Left ventricle myocardium inferior (tissue), 1 donor: Measurements from ENCODE around the gene HOXB5. TPM values are rescaled to one million over a fixed set of nuclear protein-coding genes. Genes with fewer than 3 reads are reported as not detected.

Experiments
- DNase-seq: peaks from one replicate; pipeline ENCODE4 v3.0.0-alpha.2; 2020
- H3K27ac ChIP-seq: fragments of 200-600 bp; replicated peaks from 2 replicates; pipeline ENCODE4 v1.8.0; 2021
- H3K27me3 ChIP-seq: fragments of 200-600 bp; 2 replicates; pipeline ENCODE4 v1.8.0; 2021; ENCODE audit warnings: low read depth
- H3K36me3 ChIP-seq: fragments of 200-600 bp; 2 replicates; pipeline ENCODE4 v1.8.0; 2021
- H3K4me1 ChIP-seq: fragments of 200-600 bp; 2 replicates; pipeline ENCODE4 v1.8.0; 2021
- H3K4me3 ChIP-seq: fragments of 200-600 bp; 2 replicates; pipeline ENCODE4 v1.8.0; 2021; ENCODE audit warnings: mild to moderate bottlenecking, moderate library complexity
- H3K9me3 ChIP-seq: fragments of 200-600 bp; replicated peaks from 2 replicates; pipeline ENCODE4 v1.8.0; 2021
- CTCF ChIP-seq: fragments of 200-600 bp; IDR thresholded peaks from 2 replicates; pipeline ENCODE4 v1.8.0; 2021; ENCODE audit warnings: antibody characterized with exemption, mild to moderate bottlenecking, borderline replicate concordance
- intact Hi-C: fragments of 100-400 bp; cut with micrococcal nuclease; formaldehyde crosslinking; loops from one replicate; pipeline ENCODE4 v1.11.0; 2022
- total RNA-seq: library from RNA; stranded (reverse); fragmentation: NEBNext Ultra II Directional; extraction: Animal tissue kit (Norgen Biotek cat#: 25700); gene quantifications from one replicate; pipeline ENCODE4 v1.2.1, GENCODE V29; 2021
- donor health status: DM: no; HTN: yes; CAD: no; lungs with severe emphysema.

HOXB5 gene
- total RNA-seq, 1 donor from 2014 or later: not detected

- intact Hi-C loops: no loop called here
- H3K9me3 ChIP-seq: no peaks in the 10 kb centered on the region
- no peak for TF ChIP-seq CTCF
- H3K27ac ChIP-seq: peak overlapping the region; percentile 71
- H3K4me3 ChIP-seq: peak overlapping the region; percentile 62
- peaks cover 26% of the 10 kb centered on the region for H3K4me1 ChIP-seq
- no peak for DNase-seq
- no peaks in the 10 kb centered on the region for H3K36me3 ChIP-seq
- H3K27me3 ChIP-seq: peaks cover 100% of the 10 kb centered on the region
Observed at GRCh38 chr17:48576479-48577309, 16.9 kb downstream of the HOXB5 start.

- intact Hi-C loops: no loop called here
- no peak for DNase-seq
- Histone ChIP-seq H3K4me1 (peaks cover 26% of the 10 kb centered on the region), H3K27me3 (peaks cover 100% of the 10 kb centered on the region), H3K27ac (peak overlapping the region; percentile 71), H3K9me3 (no peaks in the 10 kb centered on the region), H3K36me3 (no peaks in the 10 kb centered on the region), H3K4me3 (peak overlapping the region; percentile 62)
- TF ChIP-seq CTCF: no peak
Observed at GRCh38 chr17:48575673-48576478, 17.7 kb downstream of the HOXB5 start.

GRCh38 chr17:48575066-48575582, 18.5 kb downstream of the HOXB5 start:
- TF ChIP-seq CTCF: no peak
- intact Hi-C loops: no loop called here
- Histone ChIP-seq H3K36me3 (no peaks in the 10 kb centered on the region), H3K9me3 (no peaks in the 10 kb centered on the region), H3K4me3 (no peak overlapping the region), H3K4me1 (peaks cover 26% of the 10 kb centered on the region), H3K27me3 (peaks cover 100% of the 10 kb centered on the region), H3K27ac (no peak overlapping the region)
- DNase-seq: no peak

GRCh38 chr17:48574505-48575065, 19.0 kb downstream of the HOXB5 start:
- Histone ChIP-seq H3K9me3 (no peaks in the 10 kb centered on the region), H3K4me3 (no peak overlapping the region), H3K27me3 (peaks cover 100% of the 10 kb centered on the region), H3K27ac (no peak overlapping the region), H3K4me1 (peaks cover 26% of the 10 kb centered on the region), H3K36me3 (no peaks in the 10 kb centered on the region)
- no peak for TF ChIP-seq CTCF
- intact Hi-C loops: no loop called here
- DNase-seq: no peak

GRCh38 chr17:48571826-48572417, 21.7 kb downstream of the HOXB5 start:
- no peak for TF ChIP-seq CTCF
- H3K27ac ChIP-seq: no peak overlapping the region
- H3K4me1 ChIP-seq: peaks cover 20% of the 10 kb centered on the region
- no peaks in the 10 kb centered on the region for H3K9me3 ChIP-seq
- H3K4me3 ChIP-seq: no peak overlapping the region
- no peaks in the 10 kb centered on the region for H3K36me3 ChIP-seq
- H3K27me3 ChIP-seq: peaks cover 100% of the 10 kb centered on the region
- DNase-seq: no peak
- intact Hi-C loops: no loop called here
